Uterus (tissue), 4 donors: ENCODE data around the gene ITK. TPM values are rescaled to one million over a fixed set of nuclear protein-coding genes. Genes with fewer than 3 reads are reported as not detected.

Source experiments
- DNase-seq, 2 donors: peaks; one replicate each; pipeline ENCODE4 v3.0.0-alpha.2; 2019 to 2020
- H3K27ac ChIP-seq, 2 donors: fragments of 200-600 bp; sonication (generic); 1 replicate in 1 of 2; 2 replicates in 1 of 2; pipeline ENCODE4 v1.5.1; 2016 to 2018
- H3K27me3 ChIP-seq, 2 donors: fragments of 200-600 bp; sonication (generic); one replicate each; pipeline ENCODE4 v1.5.1; 2018 to 2019; ENCODE audit warnings: control low read depth in 1 of 2
- H3K36me3 ChIP-seq, 2 donors: fragments of 200-600 bp; sonication (generic); one replicate each; pipeline ENCODE4 v1.5.1; 2019; ENCODE audit warnings: control low read depth in 1 of 2
- H3K4me1 ChIP-seq, 2 donors: fragments of 200-600 bp; sonication (generic); one replicate each; pipeline ENCODE4 v1.5.1; 2018 to 2019; ENCODE audit warnings: control low read depth in 1 of 2
- H3K4me3 ChIP-seq, 2 donors: fragments of 200-600 bp; sonication (generic); 1 replicate in 1 of 2; 2 replicates in 1 of 2; pipeline ENCODE4 v1.5.1; 2018 to 2019; ENCODE audit warnings: mild to moderate bottlenecking in 1 of 2
- H3K9me3 ChIP-seq, 2 donors: fragments of 200-600 bp; sonication (generic); one replicate each; pipeline ENCODE4 v1.5.1; 2019; ENCODE audit warnings: control low read depth in 1 of 2
- POLR2A ChIP-seq, 2 donors: fragments of 450-650 bp; IDR thresholded peaks; one replicate each; pipeline ENCODE4 v1.6.1; 2016; ENCODE audit warnings: antibody characterized with exemption in 2 of 2, mild to moderate bottlenecking in 1 of 2, moderate library complexity in 1 of 2
- intact Hi-C: fragments of 100-400 bp; cut with DNase I; formaldehyde crosslinking; loops from one replicate; pipeline ENCODE4 v1.15.1; 2023; ENCODE audit warnings: low total_unique reads
- total RNA-seq, 4 donors: library from RNA; depleted of rRNA in 3 of 4; stranded (reverse); fragments of >200 nt in 3 of 4; gene quantifications; one replicate each; pipeline versions ENCODE4 v1.1.0 to v1.2.4, GENCODE V29; 2014 to 2023
- TF ChIP-seq, protein P1 (sequence below), 4 experiments: fragments of 200-600 bp in 2 of 4; fragments of 450-650 bp in 2 of 4; sonication (generic) in 2 of 4; IDR thresholded peaks; one replicate each; pipeline ENCODE4 v1.5.1; 2016 to 2019; ENCODE audit warnings: antibody characterized with exemption in 4 of 4, mild to moderate bottlenecking in 2 of 4, moderate library complexity in 1 of 4
- donor health status: DM: yes; HTN: yes; CAD: no.

ITK gene
- total RNA-seq, 4 donors from 2014 or later: 0.41 to 2.8 (median 1.8) TPM

DNA sequence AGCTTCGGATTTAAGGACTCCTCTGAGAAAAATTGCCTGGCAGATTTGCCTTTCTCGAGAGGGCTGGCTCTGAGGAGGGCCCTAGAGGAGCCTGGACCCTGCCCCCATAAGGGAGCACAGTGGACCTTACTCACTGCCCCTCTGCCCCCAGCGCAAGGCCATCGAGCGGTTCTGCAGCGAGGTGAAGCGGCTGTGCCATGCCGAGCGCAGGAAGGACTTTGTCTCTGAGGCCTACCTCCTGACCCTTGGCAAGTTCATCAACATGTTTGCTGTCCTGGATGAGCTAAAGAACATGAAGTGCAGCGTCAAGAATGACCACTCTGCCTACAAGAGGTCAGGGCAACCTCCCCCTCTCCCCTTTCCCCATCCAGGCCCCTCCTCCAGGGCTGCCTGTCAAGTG, 119.9 kb downstream of the ITK start:
- H3K9me3 ChIP-seq: no peaks in the 10 kb centered on the region
- H3K4me3 ChIP-seq: no peak overlapping the region
- H3K27ac ChIP-seq: no peak overlapping the region
- no peaks in the 10 kb centered on the region for H3K36me3 ChIP-seq
- intact Hi-C loops: no loop called here
- DNase-seq: no peak
- no peaks in the 10 kb centered on the region for H3K27me3 ChIP-seq
- TF ChIP-seq, protein P1, sequence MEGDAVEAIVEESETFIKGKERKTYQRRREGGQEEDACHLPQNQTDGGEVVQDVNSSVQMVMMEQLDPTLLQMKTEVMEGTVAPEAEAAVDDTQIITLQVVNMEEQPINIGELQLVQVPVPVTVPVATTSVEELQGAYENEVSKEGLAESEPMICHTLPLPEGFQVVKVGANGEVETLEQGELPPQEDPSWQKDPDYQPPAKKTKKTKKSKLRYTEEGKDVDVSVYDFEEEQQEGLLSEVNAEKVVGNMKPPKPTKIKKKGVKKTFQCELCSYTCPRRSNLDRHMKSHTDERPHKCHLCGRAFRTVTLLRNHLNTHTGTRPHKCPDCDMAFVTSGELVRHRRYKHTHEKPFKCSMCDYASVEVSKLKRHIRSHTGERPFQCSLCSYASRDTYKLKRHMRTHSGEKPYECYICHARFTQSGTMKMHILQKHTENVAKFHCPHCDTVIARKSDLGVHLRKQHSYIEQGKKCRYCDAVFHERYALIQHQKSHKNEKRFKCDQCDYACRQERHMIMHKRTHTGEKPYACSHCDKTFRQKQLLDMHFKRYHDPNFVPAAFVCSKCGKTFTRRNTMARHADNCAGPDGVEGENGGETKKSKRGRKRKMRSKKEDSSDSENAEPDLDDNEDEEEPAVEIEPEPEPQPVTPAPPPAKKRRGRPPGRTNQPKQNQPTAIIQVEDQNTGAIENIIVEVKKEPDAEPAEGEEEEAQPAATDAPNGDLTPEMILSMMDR (IDR thresholded peaks at IDR 0.05): no peak
- no peak for TF ChIP-seq POLR2A (IDR thresholded peaks at IDR 0.05)
- no peaks in the 10 kb centered on the region for H3K4me1 ChIP-seq

DNA sequence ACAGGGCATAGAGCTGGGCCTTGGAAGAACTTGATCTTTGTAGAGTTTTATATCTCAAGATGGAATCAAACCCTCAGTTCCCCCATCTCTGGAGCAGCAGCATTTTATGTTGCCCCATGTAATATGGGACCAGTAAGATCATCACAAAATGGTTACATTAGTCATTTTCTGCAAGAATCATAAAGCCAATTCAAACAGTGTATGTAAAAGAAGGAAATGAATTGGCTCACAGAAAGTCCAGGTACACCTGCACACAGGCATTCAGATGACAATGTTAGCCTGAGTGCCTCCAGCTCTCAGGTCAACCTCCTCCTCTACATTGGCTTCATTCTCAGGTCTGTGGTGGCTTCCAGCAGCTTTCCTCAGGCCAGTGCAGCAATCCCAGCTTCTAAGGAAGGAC, 120.4 kb downstream of the ITK start:
- intact Hi-C loops: no loop called here

DNA sequence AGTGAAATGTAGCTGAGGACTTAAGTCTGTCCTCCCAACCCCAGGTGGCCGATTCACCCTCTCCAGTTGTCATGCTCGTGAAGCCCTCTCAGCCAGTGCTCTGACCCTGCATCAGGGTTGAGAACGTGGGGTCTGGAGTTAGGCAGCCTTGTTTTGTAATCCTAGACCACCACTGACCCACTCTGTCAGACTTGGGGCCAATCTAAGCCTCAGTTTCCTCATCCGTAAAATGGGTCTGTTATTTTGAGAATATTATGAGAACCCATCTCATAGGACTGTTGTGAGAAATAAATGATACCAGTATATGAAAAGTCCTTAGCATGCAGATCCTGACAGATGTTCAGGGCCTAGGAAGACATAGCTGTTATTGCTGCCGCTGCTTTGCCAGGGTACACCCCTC, 122.4 kb downstream of the ITK start:
- intact Hi-C loops: no loop called here

More for the DNA sequence above, 120.4 kb downstream of the ITK start:
- TF ChIP-seq, protein P1 (IDR thresholded peaks at IDR 0.05): no peak
- no peak for TF ChIP-seq POLR2A (IDR thresholded peaks at IDR 0.05)
- Histone ChIP-seq H3K4me3 (no peak overlapping the region), H3K27ac (no peak overlapping the region), H3K4me1 (no peaks in the 10 kb centered on the region), H3K9me3 (no peaks in the 10 kb centered on the region), H3K36me3 (no peaks in the 10 kb centered on the region), H3K27me3 (no peaks in the 10 kb centered on the region)
- no peak for DNase-seq

DNA sequence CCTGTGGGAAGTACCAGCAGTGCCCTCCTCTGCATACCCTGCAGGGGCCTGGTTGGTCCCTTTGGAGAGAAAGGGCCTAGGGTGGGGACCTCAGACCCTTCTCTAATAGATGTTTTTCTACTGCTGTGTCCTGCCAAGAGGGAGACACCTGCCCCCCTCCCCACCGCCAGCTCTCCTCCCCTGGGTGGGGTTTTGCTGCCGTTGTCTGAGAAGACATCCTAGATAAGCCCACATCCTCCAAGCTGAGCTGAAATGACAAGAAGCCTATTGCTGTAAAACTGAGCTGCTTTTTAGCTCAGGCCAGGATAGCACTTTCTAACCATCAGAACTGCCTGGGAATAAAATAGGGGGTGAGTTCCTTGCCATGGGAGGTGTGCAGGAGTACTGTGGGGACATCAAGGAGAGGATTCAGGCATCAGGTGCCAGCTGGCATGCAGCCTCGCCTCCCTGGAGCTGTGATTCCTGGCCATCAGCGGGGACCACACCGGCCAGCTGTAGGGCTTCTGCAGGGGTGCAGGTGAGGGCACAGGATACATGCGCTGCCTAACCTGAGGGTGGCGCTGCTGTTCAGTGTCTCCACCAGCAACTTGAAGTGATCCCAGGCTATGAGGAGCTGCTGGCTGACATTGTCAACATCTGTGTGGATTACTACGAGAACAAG, 123.2 kb downstream of the ITK start:
- TF ChIP-seq, protein P1 (IDR thresholded peaks at IDR 0.05): no peak
- no peak for TF ChIP-seq POLR2A (IDR thresholded peaks at IDR 0.05)
- intact Hi-C loops: no loop called here
- Histone ChIP-seq H3K4me3 (no peak overlapping the region), H3K4me1 (no peaks in the 10 kb centered on the region), H3K27me3 (no peaks in the 10 kb centered on the region), H3K9me3 (no peaks in the 10 kb centered on the region), H3K36me3 (no peaks in the 10 kb centered on the region), H3K27ac (no peak overlapping the region)
- no peak for DNase-seq

More for the DNA sequence above, 122.4 kb downstream of the ITK start:
- Histone ChIP-seq H3K27me3 (no peaks in the 10 kb centered on the region), H3K4me3 (no peak overlapping the region), H3K27ac (no peak overlapping the region), H3K36me3 (no peaks in the 10 kb centered on the region), H3K4me1 (no peaks in the 10 kb centered on the region), H3K9me3 (no peaks in the 10 kb centered on the region)
- DNase-seq: no peak
- TF ChIP-seq POLR2A (IDR thresholded peaks at IDR 0.05): no peak
- TF ChIP-seq, protein P1 (IDR thresholded peaks at IDR 0.05): no peak

Other genes starting within 250 kb of the ITK start
- 1 to 10 TPM in 1 of 4 donors, not detected in 3; 1.0 TPM for gene TIMD4, start 217.6 kb upstream of the ITK start, total RNA-seq
- under 1 TPM in 1 of 4 donors, not detected in 3; 0.55 TPM for gene HAVCR1, start 121.7 kb upstream of the ITK start, total RNA-seq
- gene HAVCR2, start 71.8 kb upstream of the ITK start, total RNA-seq: 1 to 10 TPM; 1.0 to 5.5 (median 2.3) TPM
- gene MED7, start 38.0 kb upstream of the ITK start, total RNA-seq: 10 to 100 TPM in 3 of 4 donors, 1 to 10 TPM in 1; 3.8 to 22.5 (median 13.6) TPM
- gene GARIN3, start 14.6 kb upstream of the ITK start, total RNA-seq: not detected
- 10 to 100 TPM; 11.3 to 51.5 (median 13.6) TPM for gene CYFIP2, start 85.3 kb downstream of the ITK start, total RNA-seq